GM21526 (cell line): Measurements from ENCODE around the gene IL4R.

Experiments used
- ATAC-seq: cut with Tn5 transposase; IDR thresholded peaks from one replicate; pipeline ENCODE4 v1.9.1; 2021; ENCODE audit warnings: moderate library complexity; ENCODE audit not compliant: unreplicated experiment, low FRiP score

IL4R gene

DNA sequence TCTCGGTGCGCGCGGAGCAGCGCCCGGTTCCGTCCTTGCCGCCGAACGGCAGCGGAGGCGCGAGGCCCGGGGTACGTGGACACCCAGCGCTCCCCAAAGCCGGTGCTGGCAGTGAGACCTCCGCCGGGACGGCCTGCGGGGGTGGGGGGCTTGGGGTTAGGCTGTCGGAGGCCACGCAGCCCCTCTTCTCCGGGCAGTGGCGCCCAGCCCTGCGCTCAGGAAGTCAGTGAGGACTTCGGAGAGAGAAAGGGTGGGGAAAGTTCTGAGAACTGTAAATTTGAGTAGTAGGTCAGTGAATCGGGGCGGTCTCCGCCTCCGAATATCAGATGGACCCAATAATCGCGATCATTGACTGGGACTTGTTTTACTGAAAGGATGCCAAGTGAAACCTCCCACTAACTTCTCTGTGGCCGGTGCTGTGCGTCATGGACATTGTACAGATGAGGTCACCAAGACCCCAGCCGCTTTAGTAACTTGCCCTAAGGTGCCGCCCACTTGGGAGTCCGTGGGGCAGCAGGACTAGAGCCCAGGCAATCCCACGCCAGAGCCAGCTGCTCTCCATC is 468 bp downstream of the IL4R start:
- ATAC-seq: no peak

DNA sequence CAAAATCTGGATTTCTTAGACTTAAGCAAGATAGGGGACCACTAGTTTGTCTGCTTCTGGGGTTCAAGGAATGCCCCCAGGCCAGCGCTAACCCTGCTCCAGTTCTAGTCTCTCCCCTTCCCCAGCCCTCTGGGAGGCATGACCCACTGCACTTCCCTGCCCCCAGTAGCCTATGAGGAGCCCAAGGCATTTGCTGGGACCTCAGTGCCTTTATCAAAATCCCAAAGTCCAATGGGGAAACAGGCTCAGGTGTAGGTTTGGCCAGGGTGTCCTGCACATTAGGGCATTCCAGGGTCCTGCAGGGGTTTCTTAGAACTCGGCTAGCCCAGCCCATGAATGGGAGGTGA is 1.2 kb downstream of the IL4R start:
- ATAC-seq: no peak

DNA sequence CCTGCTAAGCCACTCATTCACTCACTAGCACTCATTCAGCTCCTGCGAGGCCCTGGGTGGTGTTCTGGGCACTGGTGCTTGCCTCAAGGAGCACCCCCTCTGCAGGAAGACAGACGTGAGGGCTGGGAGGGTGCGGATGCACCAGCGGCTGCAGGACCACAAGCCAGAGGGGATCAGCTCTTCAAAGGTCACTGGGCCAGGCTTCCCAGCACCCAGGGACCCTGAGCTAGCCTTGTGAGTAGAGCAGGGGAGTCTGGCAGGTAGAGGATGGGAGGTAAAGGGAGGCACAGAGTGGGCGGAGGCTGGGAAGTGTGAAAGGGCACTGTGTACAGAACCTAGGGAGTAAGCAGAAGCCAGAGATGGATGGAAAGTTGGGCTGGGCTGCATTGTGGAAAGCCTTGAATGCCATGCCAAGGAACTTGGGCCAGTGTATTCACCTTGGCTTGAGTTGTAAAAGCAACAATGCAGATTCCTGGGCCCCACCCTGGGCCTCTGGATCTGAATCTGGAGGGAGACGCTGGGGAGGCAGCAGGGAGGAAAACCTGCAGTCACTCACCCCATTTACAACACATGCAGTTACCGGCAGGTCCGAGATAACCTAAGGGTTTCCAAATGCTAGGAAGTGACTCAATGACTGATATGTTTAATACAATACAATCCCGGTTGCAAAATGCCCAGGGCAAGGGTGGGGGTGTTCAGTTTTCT is 1.7 kb downstream of the IL4R start:
- no peak for ATAC-seq

DNA sequence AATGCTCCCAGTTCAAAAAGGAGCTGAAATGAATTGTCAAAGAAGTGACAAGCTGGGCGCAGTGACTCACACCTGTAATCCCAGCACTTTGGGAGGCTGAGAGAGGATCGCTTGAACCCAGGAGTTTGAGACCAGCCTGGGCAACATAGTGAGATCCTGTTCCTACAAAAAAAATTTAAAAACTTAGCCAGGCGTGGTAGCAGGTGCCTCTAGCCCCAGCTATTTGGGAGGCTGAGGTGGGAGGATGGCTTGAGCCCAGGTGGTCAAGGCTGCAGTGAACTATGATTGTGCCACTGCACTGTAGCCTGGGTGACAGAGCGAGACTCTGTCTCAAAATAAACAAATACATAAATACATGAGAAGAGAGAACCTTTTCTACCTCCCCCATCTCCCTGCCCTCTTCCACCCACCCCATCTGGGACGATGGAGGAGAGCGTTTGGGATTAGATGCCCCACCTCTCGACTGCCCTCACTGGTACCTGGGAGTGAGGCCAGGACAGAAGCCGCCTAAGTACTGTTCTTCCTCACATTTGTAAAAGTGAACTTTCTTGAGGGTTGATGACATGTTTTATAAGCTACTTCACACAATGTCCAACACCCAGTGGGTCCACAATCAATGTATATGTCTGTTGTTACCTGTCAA is 2.4 kb downstream of the IL4R start:
- ATAC-seq: no peak

DNA sequence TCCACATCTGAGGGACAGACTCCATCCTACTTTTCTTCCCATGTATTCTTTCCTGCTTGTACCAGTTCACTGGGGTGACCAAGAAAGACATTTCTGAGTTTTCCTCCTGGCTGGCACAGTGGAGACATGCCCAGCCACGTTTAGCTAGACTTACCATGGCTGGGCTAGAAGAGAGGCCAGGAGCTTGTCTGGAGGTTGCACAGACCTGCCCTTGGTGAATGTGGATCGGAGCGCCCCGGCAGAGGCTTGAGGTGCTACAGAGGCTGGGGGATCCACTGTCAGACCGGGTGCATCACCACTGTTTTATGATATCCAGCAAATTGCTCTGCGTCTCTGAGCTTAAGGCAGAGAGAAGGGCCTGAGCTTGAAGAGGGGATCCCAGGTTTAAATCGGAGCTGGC is 3.5 kb downstream of the IL4R start:
- ATAC-seq: no peak

DNA sequence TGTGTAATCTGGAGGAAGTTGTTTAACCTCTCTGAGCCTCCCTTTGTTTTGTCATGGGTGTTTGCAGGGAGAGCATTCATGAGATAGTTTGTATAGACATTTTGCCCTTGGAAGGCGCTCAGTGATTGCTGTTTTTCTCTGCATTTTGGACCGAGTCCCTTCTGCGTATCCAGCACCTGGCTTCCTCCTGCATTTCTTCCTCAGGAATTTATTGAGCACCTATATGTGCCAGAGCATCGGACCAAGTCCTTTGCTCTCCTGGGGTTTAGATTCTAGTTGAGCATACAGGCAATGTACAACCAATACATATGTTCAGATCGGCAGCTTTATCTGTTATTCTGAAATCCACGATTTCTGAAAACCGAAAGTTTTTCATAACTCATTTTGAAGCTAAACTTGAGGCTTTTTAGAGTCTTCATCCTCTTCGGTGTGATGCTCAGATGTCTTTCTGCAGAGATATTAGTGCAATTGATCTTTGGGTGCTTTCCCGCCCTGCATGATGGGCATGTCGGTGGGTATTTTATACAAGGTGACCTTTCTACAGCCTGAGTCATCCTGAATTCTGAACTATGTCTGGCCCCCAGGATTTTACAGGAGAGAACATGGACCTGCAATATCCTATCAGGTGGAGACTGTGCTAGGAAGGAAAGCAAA is 4.1 kb downstream of the IL4R start:
- ATAC-seq: no peak

DNA sequence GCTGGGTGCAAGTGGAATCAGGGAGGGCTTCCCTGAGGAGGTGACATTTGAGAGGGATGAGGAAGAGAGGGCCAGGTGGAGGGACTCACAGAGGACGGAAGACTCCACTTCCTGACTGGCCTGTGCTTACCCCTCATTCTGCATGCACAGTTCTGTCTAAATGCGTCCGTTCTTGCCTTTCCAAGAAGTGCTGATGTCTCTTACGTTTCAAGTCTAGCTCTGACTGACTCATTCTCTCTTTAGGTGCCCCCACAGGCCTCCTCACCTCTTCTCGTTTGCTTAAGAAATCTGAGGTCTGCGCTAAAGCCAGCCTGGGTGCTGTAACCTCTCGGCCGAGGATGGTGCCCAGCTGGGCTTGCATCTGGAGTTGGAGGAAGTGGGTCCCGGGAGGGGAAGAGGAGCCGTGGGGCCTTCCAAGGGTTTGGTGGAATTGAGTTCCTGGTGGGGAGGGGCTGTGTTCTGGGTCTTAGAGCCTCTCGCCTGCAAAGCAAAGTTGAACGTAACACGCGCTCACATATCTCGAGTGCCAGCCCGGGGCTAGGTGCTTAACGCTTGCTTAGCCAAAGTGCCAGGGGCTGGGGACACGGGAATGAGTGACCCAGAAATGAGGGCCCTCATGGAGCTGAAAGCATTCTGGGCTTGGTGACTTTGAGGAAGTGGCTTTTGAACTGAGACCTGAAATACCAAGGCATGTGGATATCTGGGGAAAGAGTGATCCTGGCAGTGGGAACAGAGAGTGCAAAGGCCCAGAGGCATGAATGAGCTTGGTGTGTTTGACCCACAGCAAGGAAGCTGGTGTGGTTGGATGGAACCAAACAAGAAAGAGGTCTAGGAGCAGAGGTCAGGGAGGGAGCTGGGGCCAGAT is 4.8 kb downstream of the IL4R start:
- no peak for ATAC-seq

DNA sequence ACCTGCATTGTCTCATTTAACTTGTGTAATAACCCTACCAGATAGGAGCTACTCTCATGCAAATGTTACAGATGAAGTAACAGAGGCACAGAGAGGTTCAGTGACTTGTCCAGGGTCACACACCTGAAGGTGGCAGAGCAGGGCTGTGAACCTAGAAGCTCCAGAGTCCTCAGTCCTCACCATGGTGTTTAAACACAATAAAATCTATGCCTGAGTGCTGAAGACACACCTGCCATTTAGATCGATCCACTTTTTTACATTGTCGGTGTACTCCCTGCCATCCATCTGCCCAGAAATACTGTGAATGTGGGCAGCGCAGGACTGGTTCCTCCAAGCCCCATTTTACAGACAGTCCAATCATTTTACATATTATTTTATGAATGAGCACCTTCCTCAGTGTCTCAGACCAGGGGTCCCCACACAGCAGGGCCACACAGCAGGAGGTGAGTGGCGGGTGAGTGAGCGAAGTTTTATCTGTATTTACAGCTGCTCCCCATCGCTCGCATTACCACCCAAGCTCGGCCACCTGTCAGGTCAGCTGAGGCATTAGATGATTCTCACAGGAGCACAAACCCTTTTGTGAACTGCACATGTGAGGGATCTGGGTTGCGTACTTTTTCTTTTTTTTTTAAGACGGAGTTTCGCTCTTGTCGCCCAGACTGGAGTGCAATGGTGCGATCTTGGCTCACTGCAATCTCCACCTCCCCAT is 5.6 kb downstream of the IL4R start:
- ATAC-seq: no peak

DNA sequence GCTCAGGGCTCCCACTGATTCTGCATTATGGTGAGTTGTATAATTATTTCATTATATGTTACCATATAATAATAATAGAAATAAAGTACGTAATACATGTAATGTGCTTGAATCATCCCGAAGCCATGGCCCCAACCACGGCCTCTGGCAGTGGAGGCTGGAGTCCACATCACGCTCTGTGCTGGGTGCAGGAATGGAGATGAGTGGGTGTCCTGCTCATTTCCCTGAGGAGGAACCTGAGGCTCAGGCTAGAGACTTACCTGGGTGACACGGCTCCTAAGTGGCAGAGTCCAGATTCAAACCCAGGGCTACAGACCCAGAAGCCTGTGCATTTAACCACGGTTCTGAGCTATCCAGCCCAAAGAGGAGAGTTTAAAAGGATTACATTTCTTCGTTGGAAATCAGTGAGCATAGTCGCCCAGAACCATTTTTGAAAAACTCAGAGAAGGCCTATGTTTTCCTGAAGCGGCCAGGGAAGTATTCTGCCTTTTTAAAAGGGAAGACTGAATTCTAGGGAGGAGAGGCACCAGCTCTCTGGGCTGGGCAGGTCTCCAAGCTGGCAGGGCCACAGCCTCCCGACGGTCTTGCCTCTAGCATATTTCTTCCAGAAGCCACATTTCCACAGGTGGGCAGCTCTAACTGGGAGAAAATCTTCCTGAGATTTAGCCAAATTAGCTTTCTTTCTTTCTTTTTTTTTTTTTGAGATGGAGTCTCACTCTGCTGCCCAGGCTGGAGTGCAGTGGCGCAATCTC is 6.7 kb downstream of the IL4R start:
- no peak for ATAC-seq

DNA sequence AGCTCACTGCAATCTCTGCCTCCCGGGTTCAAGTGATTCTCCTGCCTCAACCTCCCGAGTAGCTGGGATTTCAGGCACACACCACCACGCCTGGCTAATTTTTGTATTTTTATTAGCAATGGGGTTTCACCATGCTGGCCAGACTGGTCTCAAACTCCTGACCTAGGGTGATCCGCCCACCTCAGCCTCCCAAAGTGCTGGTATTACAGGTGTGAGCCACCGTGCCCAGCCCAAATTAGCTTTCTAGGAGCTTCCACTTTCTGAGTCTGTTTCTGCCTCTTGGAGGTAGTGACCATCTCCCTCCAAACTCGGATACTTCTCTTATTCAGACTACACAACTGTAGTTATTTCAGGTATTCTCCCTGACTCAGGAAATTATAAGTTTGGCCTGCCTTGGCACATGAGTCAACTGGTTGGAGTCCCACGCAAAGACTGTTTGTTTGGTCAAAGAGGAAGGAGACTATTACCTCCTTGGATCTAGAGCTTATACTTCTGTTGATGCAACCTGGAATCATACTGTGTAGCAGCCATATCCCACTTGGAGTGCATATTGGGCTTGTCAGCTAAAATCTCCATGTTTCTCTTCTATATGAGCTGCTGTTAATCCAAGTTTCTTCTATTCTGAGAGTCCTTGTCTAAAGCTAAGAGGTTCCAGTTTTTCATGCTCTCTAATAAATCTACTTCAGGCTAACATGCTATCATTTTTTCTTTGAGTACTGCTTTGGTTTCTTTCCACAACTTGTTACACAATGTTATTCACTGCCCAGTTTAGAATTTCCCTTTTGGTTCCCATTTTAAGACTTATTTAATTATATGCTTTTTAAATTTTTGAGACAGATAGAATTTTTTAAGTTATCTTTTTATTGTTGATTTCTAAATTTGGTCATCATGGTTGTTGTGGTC is 7.5 kb downstream of the IL4R start:
- ATAC-seq: no peak

DNA sequence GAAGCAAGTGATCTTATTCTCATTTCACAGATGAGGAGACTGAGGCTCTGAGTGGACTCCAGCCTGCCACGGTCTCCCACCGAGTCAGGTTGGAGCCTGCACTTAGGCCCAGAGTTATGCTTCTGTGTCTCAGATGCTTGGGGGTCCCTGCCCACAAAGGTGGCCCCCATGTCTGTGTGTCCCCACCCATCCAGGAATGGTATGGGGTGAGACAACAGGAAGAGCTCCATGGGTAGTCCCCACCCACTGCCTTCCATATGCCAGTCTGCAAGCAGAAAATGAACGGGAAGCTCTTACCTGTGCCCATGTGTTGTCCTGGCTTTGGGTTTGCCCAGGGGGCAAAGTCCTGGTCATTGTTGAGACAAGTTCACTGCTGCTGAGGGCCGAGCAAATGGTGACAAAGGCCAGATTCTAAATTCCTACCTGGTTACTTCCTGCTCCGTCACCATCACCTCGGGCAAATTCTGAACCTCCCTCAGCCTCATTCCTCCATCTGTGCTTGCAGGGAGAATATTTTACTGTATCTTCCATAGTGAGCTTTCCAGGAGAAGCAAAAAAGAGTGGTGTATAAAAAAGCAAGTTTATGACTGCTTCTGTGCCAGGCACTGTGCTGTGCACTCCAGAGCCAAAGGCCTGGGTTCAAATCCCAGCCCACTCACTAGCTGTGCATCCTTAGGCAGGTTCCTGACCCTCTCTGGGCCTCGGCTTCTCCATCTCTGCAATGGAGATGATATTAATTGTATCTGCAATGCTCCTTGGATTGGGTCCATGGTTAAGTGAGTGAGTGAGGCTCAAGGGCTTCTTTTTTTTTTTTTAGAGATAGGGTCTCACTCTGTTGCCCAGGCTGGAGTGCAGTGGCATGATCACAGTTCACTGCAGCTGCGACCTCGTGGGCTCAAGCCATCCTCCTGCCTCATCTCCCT is 9.3 kb downstream of the IL4R start:
- ATAC-seq: no peak

DNA sequence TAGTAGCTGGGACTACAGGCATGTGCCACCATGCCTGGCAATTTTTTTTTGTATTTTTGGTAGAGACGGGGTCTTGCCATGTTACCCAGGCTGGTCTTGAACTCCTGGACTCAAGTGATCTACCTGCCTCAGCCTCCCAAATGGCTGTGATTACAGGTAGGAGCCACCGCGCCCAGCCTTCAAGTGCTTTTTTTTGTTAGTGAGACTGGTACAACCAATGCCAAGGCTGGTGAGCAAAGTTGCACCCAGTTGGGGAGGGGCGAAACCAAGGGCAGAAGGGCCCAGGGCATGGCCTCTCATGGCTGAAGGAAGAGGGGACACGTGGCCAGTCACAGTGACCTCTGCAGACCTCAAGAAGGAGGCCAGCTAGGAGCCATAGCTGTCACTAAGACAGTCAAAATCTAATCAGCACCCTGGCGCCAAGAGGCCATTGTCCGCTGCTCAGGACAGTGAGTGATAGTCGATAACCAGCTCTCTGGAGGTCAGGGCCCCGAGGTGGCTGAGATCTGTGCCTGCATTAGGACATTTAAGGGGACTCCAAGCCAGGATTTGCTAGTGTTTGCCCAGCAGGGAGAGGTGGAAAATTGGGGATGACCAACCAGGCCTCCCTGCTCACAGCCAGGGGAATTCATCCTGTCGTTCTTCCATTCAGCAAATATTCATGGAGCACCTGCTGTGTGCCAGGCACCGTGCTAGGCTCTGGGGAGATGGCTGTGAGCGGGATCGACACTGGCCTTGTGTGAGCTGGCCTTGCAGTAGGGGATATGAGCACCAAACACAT is 10.2 kb downstream of the IL4R start:
- no peak for ATAC-seq

DNA sequence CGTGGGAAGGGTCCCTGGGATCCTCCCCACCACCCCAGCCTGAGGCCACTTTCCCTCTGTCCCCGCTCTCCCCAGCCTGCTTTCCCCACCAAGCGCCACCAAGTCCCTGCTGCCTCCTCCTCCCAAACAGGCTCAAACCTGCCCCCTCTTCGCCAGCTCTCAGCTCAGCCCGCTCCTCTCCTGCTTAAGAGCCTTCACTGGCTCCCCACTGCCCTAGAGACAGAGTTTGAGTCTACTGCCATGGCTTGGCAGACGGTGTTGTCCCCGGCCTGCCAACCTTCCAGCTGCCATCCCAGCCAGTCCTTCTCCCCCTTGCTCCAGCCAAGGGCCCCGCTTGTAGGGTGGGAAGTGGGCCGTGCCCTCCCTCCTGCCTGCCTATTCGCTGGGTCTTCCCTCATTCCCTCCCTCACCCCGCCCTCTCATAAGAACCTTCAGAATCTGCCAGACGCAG is 11.1 kb downstream of the IL4R start:
- no peak for ATAC-seq

DNA sequence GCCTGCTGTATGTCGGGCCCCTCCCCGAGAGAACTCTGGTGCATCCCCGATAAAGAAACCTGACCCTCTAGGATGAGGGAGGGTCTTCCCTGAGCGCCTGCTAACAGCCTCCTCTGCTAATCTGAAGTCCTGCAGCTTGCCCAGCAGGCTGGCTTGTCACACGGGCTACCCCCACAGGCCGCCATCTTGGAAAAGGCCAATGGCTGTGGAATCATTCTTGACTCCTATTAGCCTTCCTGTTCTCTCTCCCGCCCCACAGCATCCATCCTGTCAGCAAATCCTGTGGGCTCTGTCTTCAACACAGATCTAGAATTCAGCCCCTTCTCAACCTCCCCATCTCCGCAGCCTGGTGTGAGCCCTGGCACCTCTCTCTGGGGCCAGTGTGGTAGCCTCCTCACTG is 12.0 kb downstream of the IL4R start:
- ATAC-seq: no peak

DNA sequence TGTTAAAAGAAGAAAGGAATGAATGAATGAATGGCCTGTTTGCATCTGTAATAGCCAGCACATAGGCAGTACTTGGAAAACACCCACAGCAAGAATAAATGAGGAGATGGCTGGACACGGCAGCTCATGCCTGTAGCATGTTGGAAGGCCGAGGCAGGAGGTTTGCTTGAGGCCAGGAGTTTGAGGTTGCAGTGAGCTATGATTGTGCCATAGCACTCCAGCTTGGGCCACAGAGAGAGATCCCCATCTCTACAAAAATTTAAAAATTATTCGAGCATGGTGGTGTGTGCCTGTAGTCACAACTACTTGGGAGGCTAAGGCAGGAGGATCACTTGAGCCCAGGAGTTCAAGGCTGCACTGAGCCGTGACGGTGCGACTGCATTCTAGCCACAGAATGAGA is 12.5 kb downstream of the IL4R start:
- ATAC-seq: no peak

DNA sequence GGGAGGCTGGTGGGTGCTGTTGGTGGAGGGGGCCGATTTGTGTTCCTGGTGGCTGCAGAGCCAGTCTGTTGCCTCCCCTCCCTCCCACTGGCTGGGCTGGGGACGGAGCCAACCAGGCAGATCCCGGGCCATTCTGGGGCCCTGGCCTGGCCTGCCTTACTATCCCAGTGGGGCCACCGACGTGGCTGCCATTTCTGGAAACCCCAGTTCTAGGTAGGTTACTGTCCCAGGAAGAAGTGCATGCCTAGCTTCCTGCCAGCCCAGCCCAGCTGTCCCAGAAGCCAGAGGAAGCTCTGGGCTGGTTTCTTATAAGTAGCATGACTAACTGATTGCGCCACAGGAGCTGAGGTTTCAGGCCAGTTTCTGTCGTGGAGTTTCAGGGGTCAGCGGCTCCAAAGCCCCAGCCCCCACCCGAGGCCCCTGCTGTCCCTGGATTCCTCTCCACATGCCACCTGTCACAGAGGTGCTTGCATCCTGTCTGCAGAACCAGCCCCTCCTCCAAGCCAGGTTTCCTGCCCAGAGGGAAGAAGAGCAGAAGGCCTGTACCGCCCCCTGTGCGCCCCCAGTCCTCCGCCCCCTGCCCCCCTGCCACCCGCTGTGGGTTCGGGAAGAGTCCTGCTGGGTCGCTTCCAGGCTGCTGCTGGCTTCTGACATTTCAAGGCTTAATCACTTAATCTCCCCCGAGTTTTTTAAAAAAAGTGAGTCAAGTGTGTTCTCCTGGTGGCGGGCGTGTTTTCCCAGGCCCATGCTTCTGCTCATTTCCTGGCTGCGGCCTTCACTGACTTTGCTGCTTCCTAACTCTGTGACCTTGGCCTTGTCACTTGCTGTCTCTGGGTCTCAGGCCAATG is 13.2 kb downstream of the IL4R start:
- ATAC-seq: no peak
